Stimulated activated CD4-positive, alpha-beta T cell treated with anti-CD3 and anti-CD28 coated beads, Interleukin-12 subunit alpha, Interleukin-12 subunit beta, amount 100 ng/mL, for 48 hours (primary cell): ENCODE measurements around the gene CPXM1.
A peak's percentile ranks its signal among the peaks of the same experiment; 100 is the strongest.
"Not testable (repeated sequence)": the region's sequence is repeated elsewhere in the genome, so short reads cannot be mapped to it uniquely, and the experiment has no call there.

Experiments used
- DNase-seq, 3 donors: peaks; one replicate each; pipeline ENCODE4 v3.0.0-alpha.2; 2020; ENCODE audit warnings: low read depth in 2 of 3, low spot score in 1 of 3

The CPXM1 gene

DNA sequence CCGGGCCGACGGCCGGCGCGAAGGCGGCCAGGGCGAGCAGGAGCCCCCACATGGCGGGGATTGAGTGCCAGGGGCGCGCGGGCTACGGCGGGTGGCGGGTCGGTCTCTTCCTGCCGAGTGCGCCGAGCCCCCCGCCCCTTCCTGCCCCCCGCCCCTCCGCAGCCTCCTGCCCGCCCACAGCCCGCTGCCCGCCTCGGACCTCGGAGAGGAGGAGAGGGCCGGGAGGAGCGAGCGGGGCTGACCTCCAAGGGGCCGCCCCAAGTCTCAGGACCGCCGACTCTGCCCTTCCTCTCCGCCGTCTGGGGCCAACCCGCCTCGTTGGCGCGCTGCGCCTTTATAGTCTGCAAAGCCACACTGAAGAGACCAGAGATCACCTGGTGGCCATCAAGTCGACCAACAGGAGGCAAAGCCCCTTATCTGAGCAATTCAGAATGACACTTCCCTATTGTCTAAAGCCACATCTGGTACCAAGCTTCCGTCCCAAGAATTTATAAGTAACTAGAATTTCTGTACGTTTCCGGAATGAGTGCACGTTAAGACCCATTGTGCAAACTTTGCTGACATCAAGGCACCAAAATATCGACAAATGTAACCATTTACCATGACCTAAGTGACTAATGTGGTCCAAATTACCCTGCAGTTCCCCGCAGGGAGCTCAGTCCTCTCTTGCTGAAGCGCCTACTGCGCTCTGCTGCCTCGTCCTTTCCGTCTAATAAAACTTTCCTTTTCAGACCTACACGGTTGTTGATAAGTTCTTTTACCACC is at the start of gene CPXM1:
TSS of gene CPXM1 (minus strand) at position 107 of the 765 bp plus-strand sequence. CDS start at position 52, 55 bp downstream.
- no peak for DNase-seq

DNA sequence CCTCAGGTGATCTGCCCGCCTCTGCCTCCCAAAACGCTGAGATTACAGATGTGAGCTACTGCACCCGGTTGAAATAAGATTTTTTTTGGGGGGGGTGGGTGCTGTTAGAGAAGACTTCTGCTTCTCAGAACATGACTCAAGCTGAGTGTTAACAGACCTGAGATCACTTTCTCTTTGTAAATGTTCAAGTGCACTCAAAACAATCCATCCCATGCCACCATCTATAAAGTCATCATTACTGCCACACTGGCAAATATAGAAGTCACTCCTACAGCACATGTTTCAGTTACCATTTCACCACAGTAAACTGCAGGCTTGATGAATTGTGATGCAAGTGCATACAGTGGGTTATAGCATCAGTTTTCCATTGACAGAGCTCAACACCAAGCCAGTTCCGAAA is 49.1 kb upstream of the CPXM1 start:
- no peak for DNase-seq

DNA sequence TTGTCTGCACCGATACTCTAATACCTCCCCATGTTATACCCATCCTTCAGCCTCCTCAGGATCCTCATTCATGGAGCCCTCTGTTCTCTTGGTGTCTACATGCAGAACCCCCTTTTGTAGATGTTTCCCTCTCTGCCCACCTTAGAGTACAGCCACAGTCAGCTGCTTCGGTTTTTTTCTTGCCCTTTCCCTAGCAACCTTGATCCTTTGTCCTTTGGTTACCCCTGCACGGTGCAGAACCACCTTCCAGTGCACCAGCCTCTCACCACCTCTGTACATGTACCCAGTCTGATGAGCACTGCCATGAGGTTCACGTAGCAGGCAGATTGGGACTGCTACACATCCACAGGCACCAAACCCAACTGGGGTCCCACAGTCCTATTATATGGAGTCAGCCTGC is 47.4 kb upstream of the CPXM1 start:
- no peak for DNase-seq

DNA sequence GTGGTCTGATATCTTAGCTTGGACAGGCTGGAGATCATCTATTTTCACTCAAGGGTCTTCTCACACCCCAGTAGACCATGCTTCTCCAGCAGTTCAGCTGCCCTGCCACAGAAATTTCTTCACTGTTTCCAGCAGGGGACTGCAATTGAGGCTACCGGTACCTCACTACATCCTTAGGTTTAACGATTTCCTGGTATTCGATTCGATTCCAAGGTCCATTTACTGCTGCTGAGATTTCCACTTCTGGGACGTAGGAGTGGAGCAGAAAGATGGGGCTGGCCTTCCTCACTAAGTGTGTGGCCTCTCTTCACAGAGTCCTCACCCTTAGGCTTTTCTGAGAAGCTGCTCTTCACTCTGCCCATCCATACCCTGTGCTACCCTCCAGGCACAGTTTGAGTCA is 46.3 kb upstream of the CPXM1 start:
- DNase-seq, result no peak

DNA sequence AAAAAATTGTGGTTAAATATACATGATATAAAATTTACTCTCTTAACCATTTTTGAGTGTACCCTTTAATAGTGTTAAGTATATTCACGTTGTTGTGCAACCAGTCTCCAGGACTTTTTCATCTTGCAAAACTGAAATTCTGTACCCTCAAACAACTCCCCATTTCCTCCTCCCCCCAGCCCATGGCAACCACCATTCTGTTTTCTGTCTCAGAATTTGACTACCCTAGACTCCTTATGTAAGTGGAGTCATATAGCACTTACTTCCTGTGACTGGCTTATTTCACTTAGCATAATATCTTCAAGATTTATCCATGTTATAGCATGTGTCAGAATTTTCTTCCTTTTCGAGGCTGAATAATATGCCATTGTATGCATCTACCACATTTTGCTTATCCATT is 45.2 kb upstream of the CPXM1 start:
- no peak for DNase-seq

DNA sequence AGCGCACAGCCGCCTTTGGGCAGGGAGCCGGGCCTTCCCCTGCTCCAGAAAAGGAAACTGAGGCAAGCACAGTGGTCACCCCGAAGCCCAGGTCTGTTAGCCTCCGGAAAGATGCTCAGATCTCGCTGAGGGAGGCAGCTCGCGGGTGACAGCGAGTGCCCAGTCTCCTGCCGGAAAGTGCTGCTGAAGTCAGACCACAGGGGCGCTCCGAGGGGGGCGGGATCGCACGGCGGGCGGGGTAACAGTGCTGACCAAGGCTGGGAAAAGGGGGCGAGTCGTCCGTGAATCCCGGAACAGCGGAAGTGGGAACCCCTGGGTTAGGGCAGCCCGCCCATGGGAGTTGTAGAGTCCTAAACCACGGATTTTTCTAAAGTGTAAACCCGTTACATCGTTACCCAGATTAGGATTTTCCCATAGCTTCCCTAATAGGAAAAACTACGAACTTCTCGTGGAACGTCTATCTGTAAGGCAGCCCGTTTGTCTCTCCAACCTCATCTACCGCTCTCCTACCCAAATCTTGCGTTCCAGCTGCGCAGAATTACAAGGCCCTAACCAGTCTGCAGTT is 40.6 kb upstream of the CPXM1 start:
- peak in 1 of 3 donors; percentile 23 for DNase-seq

DNA sequence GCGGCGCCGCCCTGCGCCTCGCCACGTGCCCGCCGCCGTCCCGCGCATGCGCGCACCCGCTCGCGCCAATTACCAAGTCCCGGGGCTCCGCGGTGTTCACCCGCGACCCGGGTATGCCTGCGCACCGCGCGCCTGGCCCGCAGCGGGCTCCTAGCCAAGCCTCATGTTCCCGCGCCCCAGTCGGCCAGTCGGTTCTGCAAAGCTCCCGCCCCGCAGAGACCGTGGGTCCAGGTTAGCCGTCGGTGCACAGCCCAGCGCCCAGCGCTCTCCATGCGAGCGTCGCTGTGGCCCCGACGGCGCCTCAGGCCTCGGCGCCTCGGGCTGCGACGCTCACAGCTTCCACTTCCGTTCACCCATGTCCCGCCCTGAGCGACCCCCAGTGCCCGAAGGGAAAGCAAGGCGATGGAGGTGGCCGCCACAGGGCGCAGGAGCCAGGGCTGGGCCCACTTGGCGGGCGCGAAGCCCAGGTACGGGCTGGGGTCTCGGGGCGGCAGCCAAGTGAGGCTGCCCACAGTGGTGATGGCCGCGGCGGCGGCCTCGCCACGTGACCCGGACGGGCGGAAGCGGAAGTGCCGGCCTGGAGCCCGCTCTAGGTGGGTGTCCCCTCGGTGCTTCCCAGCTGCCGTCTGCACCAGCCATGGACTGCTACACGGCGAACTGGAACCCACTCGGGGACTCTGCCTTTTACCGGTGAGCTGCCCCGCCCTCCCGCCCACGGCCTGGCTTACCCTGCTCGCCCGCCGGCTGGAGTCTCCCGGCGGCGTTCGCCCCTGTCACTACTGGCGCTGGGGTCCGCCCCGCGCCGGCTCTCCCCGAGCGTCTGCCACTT is 39.9 kb upstream of the CPXM1 start, which contains the start of the genes PCED1A and VPS16:
TSS of gene PCED1A (minus strand) at position 518 of the 829 bp plus-strand sequence. CDS start 743 bp downstream, outside the sequence.
TSS of gene VPS16 (plus strand) at position 608 of the 829 bp plus-strand sequence. CDS start at position 638, 30 bp downstream.
- DNase-seq, result peak; percentile 81 to 87 (median 83)

DNA sequence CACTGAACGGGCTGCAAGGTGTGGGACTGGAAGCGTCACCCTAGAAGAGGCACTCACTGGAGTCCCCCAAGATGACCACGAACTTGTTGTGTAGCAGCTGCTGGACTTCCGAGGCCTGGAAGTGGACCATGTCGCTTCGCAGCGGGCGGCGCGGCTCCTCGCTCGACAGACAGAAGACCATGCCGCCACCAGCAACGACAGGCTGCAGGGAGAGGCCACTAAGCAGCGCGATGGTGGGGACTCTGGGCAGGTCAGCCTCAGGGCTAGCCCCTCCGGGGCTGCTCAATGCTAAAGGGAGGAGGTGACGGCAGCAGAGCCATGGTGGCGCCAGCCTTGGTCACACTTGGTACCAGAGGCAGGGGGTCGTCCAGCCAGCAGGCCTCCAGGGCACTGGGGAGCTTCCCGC is 39.3 kb upstream of the CPXM1 start:
- DNase-seq, result no peak

DNA sequence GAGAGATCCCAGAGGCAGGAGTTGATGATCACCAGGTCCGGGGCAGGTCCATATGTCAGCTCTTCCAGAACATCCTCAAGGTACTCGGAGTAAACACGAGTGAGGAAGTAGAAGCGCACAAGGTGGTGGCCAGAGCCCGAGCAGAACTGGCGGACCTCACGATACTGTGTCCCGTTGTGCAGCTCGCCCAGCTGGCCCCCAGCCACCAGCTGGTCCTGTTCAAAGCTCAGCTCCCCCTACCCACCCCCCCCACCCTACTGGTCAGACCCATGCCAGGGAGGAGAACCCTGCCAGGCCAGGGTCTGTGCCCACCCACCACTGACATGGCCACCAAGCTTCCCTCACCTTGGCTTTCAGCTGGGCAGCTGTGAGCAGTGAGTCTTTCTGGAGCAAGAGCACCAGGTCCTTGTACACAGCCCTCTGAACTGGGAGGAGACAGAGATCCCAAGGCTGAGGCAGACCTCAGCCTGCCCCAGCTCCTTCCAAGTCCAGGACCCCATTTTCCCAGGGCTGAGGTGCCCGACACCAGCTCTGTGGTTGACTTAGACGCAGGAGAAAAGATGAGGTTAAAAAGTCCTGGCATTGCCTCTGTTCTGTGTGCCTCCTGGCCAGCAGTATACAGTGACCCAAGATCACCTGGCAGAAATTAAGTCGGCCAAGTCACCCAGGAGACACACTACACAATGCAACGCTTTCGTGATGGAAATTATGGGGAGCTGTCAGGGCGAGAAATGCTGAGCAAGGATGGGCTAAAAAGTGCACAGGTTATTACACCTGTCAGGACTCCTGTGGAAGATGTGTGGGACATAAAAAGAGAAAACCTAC is 38.6 kb upstream of the CPXM1 start:
- DNase-seq, result no peak

DNA sequence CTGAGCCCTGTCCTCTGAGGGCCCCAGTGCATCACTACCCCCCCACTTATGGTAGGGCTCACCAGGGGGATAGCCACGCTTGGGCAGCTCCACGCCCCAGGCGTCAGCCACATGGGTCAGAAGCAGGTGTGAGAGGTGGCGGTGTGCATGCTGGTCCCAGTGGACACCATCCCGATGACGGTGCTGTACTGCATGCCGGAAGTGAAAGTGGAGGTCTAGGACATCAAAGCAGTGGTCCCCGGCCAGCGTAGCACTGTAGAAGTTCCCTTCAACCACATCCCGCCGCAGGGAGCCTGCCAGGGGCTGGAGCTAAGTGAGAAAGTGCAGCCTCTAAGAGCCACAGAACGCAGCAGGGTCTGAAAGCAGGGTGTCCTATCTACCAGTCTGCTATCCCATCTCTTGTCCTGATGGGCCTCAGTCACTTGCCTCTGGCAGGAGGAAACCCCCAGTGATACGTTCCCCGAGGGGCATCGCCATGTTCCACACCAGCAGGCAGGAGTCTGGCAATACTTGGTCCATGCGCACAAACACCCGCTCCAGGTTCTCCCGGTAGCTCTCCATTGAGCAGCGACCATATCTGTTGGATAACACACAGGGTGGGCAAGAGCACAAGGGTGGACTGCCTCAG is 37.9 kb upstream of the CPXM1 start:
- no peak for DNase-seq

DNA sequence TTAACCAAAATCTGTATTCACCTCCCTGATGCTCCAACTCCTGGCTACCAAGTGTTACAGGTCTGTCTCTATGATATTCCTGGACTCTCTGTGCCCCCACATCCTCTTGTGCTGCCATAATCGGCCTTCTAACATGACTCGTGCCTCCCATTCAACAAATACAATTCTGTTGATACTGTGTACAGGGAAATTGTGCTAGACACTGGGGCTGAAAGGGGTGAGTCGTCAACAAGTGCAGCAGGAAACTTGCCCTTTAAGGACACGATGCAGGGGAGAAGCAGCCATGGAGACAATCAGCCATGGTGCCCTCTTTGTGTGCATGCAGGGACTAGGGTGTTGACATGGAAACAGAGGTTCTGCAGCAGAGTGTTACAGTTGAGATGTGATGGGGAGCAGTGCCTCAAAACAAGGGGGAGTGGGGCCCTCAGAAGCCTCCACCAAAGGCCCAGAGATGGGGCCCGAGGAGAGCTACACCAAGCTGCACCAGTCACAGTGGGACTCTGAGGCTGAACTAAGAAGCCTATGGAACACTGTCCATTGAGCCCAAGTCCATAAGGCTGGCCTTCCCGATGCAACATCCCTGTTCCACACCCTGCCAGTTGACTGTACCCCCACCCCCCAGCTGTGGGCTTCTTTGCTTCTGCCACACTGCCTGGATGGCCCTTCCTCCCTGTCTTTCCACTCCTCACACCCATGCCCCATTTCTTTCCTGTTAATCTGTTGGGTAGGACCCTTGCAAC is 37.0 kb upstream of the CPXM1 start:
- no peak for DNase-seq

DNA sequence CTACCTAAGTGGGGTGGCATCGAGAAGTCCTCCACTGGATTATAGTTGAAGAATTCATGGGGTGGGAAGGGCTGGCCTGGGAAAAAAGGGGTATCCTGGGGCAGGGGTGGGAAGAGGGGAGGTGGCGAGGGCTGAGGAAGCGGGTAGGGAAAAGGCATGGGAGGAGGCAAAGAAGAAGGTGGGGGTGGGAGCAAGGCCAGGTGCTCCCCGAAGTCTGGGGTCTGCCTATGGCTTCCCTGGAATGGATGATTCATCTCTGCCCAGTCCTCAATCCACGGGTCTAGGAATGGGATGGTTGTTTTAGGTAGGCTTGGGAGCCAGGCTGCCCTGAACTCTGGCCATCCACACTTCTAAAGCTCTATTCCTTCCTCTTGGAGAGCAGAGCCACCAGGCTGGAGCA is 35.6 kb upstream of the CPXM1 start:
- no peak for DNase-seq

DNA sequence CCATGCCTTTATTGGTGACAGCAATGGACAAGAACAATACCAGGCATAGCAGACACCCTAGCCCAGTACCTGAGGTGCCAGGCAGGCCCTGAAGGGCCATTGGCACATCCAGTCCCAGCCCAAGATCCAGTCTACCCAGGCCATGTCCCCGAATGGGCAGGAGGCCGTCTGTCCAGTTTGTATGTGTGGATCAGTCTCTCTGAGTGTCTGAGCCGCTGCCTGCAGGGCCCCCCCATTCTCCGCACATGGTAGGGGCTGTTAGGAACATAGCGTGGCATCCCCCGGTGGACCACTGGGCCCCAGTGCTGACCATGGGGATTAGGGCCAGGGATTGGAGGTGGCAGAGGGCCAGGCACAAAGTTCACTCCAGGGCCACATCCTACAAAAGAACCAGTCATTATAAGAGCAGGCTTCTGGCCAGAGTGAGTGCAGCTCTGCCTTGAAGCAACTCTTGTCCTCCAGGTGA is 34.9 kb upstream of the CPXM1 start:
- no peak for DNase-seq

DNA sequence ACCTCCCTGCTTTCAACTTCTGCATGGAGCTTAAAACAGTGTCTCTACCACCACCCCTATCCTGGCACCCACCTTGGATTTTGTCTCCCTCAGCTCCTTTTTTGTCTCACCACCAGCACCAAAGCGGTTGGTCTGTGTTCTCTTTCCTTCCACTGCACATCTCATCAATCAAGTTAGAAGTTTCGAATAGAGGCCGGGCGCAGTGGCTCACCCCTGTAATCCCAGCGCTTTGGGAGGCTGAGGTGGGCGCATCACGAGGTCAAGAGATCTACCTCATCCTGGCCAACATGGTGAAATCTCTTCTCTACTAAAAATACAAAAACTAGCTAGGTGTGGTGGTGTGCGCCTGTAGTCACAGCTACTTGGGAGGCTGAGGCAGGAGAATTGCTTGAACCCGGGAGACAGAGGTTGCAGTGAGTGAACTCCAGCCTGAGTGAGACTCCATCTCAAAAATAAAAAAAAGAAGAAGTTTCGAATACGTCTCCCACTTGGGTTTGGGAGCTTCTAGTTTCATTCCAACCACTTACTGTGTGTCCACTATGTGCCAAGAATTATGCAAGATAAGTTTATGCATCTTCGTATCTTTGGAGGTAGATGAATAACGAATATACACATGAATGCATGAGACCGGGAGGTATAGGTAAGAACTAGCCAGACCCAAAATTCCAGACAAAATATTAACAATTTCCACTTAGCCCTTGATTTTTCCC is 34.1 kb upstream of the CPXM1 start:
- no peak for DNase-seq

DNA sequence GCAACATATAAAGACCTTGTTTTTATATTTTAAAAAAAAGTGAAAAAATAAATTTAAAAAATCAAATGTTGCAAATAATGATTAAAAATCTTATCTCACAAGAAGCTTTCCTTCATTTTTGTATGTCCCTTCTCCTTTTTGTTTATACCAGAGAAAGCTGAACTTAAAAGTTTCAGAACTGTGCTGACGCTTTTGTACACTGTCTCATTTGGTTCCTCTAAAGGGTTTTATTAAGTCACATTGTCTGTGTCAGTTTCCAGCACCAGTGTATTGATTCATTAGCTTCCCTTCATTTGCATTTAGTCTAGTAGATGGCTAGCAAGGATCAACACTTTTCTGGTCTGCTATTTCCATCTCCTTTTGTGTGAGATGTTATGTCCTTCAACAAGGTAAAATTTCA is 33.3 kb upstream of the CPXM1 start:
- no peak for DNase-seq

DNA sequence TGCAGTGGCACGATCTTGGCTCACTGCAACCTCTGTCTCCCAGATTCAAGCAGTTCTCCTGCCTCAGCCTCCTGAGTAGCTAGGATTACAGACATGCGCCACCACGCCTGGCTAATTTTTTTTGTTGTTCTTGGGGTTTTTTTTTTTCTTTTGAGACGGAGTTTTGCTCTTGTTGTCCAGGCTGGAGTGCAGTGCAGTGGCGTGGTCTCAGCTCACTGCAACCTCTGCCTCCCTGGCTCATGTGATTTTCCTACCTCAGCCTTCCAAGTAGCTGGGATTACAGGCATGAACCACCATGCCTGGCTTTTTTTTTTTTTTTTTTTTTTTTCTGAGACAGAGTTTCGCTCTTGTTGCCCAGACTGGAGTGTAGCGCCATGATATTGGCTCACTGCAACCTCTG is 30.8 kb upstream of the CPXM1 start:
- DNase-seq, result not testable (repeated sequence)

DNA sequence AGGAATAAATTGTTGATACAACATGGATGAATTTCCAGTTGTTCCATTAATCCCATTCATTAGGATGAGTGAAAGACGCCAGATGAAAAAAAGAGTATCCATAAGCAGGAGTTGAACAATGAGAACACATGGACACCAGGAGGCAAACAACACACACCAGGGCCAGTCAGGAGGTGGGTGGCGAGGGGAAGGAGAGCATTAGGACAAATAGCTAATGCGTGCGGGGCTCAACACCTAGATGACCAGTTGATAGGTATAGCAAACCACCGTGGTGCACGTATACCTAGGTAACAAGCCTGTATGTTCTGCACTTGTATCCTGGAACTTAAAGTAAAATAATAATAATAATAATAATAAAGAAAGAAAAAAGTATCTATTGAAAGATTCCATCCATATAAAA is 28.9 kb upstream of the CPXM1 start:
- DNase-seq, result no peak

DNA sequence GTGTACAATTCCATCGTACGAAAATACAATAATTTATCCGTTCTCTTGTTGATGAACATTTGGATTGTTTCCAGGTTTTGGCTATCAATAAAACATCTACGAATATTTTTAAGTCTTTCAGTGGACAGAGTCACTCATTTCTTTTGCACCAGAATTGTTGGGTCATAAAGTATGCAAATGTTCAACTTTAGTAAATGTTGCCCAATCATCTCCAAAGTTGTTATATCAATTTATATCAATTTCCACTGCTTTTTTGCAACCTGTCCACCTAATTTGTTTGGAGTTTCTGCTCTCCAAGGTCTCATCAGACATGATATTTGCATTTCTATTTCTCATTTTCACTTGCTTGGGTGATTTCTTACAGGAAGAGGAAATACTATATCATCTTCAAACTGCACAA is 26.2 kb upstream of the CPXM1 start:
- DNase-seq, result no peak

DNA sequence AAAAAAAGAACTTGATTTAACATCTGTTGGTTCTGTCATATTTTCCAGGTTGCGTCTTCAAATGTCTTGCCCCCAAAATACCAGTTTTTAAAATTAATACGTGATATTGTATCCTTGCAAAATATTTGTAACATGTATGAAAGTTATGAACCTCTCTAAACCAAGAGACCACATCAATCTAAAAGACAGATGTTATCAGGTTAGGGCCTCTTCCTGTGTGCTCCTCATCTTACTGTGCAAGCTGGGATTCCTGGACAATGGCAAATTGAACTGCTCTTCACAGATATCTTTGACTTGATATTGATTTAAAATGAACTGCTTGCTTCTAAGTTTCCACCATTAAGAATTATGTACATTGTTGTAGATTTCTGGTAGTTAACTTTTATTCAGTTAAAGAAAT is 25.3 kb upstream of the CPXM1 start:
- DNase-seq, result no peak
